DND-41 (cell line): ENCODE data around the gene NXPH4.

Experiments
- ATAC-seq: fragments of 200-7000 bp; cut with Tn5 transposase; 3 replicates; pipeline ENCODE4 v1.9.1; 2021; ENCODE audit warnings: low read depth; ENCODE audit not compliant: insufficient read depth
- DNase-seq: peaks from one replicate; pipeline ENCODE4 v3.0.0-alpha.2; 2020
- H2AFZ ChIP-seq: 2 replicates; pipeline ENCODE4 v1.6.0; 2012; ENCODE audit warnings: low read depth, low read length
- H3K27ac ChIP-seq: 2 replicates; pipeline ENCODE4 v1.5.1; 2012; ENCODE audit warnings: low read length, inconsistent platforms
- H3K27me3 ChIP-seq: fragments of 200-600 bp; sonication (generic); 2 replicates; pipeline ENCODE4 v1.6.0; 2012; ENCODE audit warnings: low read length, mild to moderate bottlenecking, inconsistent platforms; ENCODE audit not compliant: insufficient read depth, poor library complexity
- H3K36me3 ChIP-seq: 2 replicates; pipeline ENCODE4 v1.5.1; 2012; ENCODE audit warnings: low read length, inconsistent platforms; ENCODE audit not compliant: insufficient read depth
- H3K4me1 ChIP-seq: 2 replicates; pipeline ENCODE4 v1.5.1; 2012; ENCODE audit warnings: mild to moderate bottlenecking, low read length; ENCODE audit not compliant: insufficient read depth
- H3K4me2 ChIP-seq: 2 replicates; pipeline ENCODE4 v1.6.0; 2012; ENCODE audit warnings: mild to moderate bottlenecking, moderate library complexity, low read length, inconsistent platforms; ENCODE audit not compliant: insufficient read depth
- H3K4me3 ChIP-seq, 2 experiments: fragments of 200-600 bp in 1 of 2; shearing (Covaris generic) in 1 of 2; 2 replicates each; pipeline ENCODE4 v1.5.1; 2012 to 2016; ENCODE audit warnings: inconsistent platforms in 2 of 2, low read length in 2 of 2, mild to moderate bottlenecking in 2 of 2, low read depth in 1 of 2, moderate library complexity in 1 of 2
- H3K79me2 ChIP-seq: 2 replicates; pipeline ENCODE4 v1.6.0; 2012; ENCODE audit warnings: low read length, inconsistent platforms; ENCODE audit not compliant: insufficient read depth
- H3K9ac ChIP-seq: 2 replicates; pipeline ENCODE4 v1.6.0; 2012; ENCODE audit warnings: low read depth, mild to moderate bottlenecking, inconsistent platforms, low read length, moderate library complexity
- H3K9me3 ChIP-seq: 2 replicates; pipeline ENCODE4 v1.5.1; 2012; ENCODE audit warnings: low read length, moderate library complexity, mild to moderate bottlenecking, inconsistent platforms; ENCODE audit not compliant: insufficient read depth, severe bottlenecking
- H4K20me1 ChIP-seq: 2 replicates; pipeline ENCODE4 v1.6.0; 2012; ENCODE audit warnings: low read length; ENCODE audit not compliant: insufficient read depth
- CTCF ChIP-seq: IDR thresholded peaks from 2 replicates; pipeline ENCODE4 v1.5.1; 2012; ENCODE audit warnings: borderline replicate concordance, low read length, moderate library complexity, mild to moderate bottlenecking; ENCODE audit not compliant: poor library complexity, severe bottlenecking; ENCODE audit errors: extremely low read depth
- EZH2 ChIP-seq: IDR thresholded peaks from 3 replicates; pipeline ENCODE4 v1.6.1; 2012; ENCODE audit warnings: borderline replicate concordance, low read depth, mild to moderate bottlenecking, moderate library complexity, low read length, inconsistent platforms; ENCODE audit not compliant: severe bottlenecking

NXPH4 gene

GRCh38 chr12:57204454-57204853, 12.1 kb upstream of the NXPH4 start:
- Histone ChIP-seq H3K4me2 (no peak overlapping the region), H3K36me3 (no peaks in the 10 kb centered on the region), H3K9ac (no peak overlapping the region), H2AFZ (no peak overlapping the region), H3K27me3 (no peaks in the 10 kb centered on the region), H3K9me3 (no peaks in the 10 kb centered on the region), H3K79me2 (no peaks in the 10 kb centered on the region), H3K27ac (no peak overlapping the region), H3K4me1 (no peaks in the 10 kb centered on the region), H4K20me1 (no peaks in the 10 kb centered on the region), H3K4me3 (no peak overlapping the region)
- TF ChIP-seq CTCF (no peak), EZH2 (no peak)
- no peak for DNase-seq
- ATAC-seq = no peak

- Histone ChIP-seq H3K79me2 (no peaks in the 10 kb centered on the region), H3K36me3 (no peaks in the 10 kb centered on the region), H3K4me2 (no peak overlapping the region), H3K9me3 (no peaks in the 10 kb centered on the region), H3K4me3 (no peak overlapping the region), H3K4me1 (no peaks in the 10 kb centered on the region), H4K20me1 (no peaks in the 10 kb centered on the region), H3K9ac (no peak overlapping the region), H2AFZ (no peak overlapping the region), H3K27me3 (no peaks in the 10 kb centered on the region), H3K27ac (no peak overlapping the region)
- no peak for ATAC-seq
- no peak for DNase-seq
- TF ChIP-seq CTCF = no peak
- TF ChIP-seq EZH2 = no peak
Observed at GRCh38 chr12:57205186-57205585, 11.4 kb upstream of the NXPH4 start.

GRCh38 chr12:57205931-57206330, 10.7 kb upstream of the NXPH4 start:
- Histone ChIP-seq H3K4me2 (no peak overlapping the region), H3K27ac (no peak overlapping the region), H3K9ac (no peak overlapping the region), H4K20me1 (no peaks in the 10 kb centered on the region), H3K27me3 (no peaks in the 10 kb centered on the region), H2AFZ (no peak overlapping the region), H3K4me3 (no peak overlapping the region), H3K36me3 (no peaks in the 10 kb centered on the region), H3K79me2 (no peaks in the 10 kb centered on the region), H3K4me1 (no peaks in the 10 kb centered on the region), H3K9me3 (no peaks in the 10 kb centered on the region)
- no peak for DNase-seq
- TF ChIP-seq CTCF = no peak
- no peak for TF ChIP-seq EZH2
- 0 out of 3 replicates have a peak, but pooled peaks have one; percentile 25 for ATAC-seq

- Histone ChIP-seq H3K9ac (no peak overlapping the region), H4K20me1 (no peaks in the 10 kb centered on the region), H3K27me3 (no peaks in the 10 kb centered on the region), H3K4me2 (no peak overlapping the region), H3K36me3 (no peaks in the 10 kb centered on the region), H3K4me1 (peaks cover 2% of the 10 kb centered on the region; the same call in 1 of the 2 replicates), H2AFZ (no peak overlapping the region), H3K79me2 (no peaks in the 10 kb centered on the region), H3K4me3 (no peak overlapping the region), H3K27ac (no peak overlapping the region), H3K9me3 (no peaks in the 10 kb centered on the region)
- no peak for ATAC-seq
- TF ChIP-seq CTCF = no peak
- TF ChIP-seq EZH2 = no peak
- no peak for DNase-seq
Observed at GRCh38 chr12:57207731-57208630, 8.6 kb upstream of the NXPH4 start.
